22Rv1 (cell line): ENCODE measurements around the gene RNF215.

Experiments
- ZFX ChIP-seq: fragments of 450-650 bp; IDR thresholded peaks from 2 replicates; pipeline ENCODE4 v1.6.1; 2017; ENCODE audit warnings: antibody characterized with exemption, borderline replicate concordance
- TF ChIP-seq, protein P1 (sequence below): fragments of 450-650 bp; IDR thresholded peaks from 2 replicates; pipeline ENCODE4 v1.5.1; 2017; ENCODE audit warnings: mild to moderate bottlenecking

- TF ChIP-seq, protein P1, sequence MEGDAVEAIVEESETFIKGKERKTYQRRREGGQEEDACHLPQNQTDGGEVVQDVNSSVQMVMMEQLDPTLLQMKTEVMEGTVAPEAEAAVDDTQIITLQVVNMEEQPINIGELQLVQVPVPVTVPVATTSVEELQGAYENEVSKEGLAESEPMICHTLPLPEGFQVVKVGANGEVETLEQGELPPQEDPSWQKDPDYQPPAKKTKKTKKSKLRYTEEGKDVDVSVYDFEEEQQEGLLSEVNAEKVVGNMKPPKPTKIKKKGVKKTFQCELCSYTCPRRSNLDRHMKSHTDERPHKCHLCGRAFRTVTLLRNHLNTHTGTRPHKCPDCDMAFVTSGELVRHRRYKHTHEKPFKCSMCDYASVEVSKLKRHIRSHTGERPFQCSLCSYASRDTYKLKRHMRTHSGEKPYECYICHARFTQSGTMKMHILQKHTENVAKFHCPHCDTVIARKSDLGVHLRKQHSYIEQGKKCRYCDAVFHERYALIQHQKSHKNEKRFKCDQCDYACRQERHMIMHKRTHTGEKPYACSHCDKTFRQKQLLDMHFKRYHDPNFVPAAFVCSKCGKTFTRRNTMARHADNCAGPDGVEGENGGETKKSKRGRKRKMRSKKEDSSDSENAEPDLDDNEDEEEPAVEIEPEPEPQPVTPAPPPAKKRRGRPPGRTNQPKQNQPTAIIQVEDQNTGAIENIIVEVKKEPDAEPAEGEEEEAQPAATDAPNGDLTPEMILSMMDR, result no peak
- no peak for TF ChIP-seq ZFX
Measured at GRCh38 chr22:30402028-30402765, 15.0 kb upstream of the RNF215 start.
